Glomerular visceral epithelial cell (primary cell): ENCODE data around the gene ADGRF4.

Experiments
- DNase-seq: peaks from one replicate; pipeline ENCODE4 v3.0.0-alpha.2; 2016; ENCODE audit errors: extremely low spot score

The ADGRF4 gene

GRCh38 chr6:47698342-47698787 lies at the start of gene ADGRF4:
ADGRF4 (plus strand) TSS chr6:47698580; CDS start chr6:47707246, 8,666 bp downstream.
- DNase-seq = peak; percentile 57

GRCh38 chr6:47650553-47651432 lies 47.6 kb upstream of the ADGRF4 start:
- no peak for DNase-seq

GRCh38 chr6:47651505-47651944 lies 46.9 kb upstream of the ADGRF4 start:
- peak; percentile 67 for DNase-seq

- DNase-seq = no peak
These were observed 44.7 kb upstream of the ADGRF4 start for GRCh38 chr6:47653706-47654105.

- no peak for DNase-seq
These were observed 44.1 kb upstream of the ADGRF4 start for GRCh38 chr6:47654255-47654654.

- DNase-seq = peak; percentile 77
These were observed 42.4 kb upstream of the ADGRF4 start for GRCh38 chr6:47655719-47656595.

- no peak for DNase-seq
These were observed 36.4 kb upstream of the ADGRF4 start for GRCh38 chr6:47661960-47662359.

GRCh38 chr6:47663462-47664216 lies 34.7 kb upstream of the ADGRF4 start:
- peak; percentile 13 for DNase-seq

GRCh38 chr6:47665112-47665511 lies 33.3 kb upstream of the ADGRF4 start:
- DNase-seq = no peak

- peak; percentile 74 for DNase-seq
These were observed 28.5 kb upstream of the ADGRF4 start for GRCh38 chr6:47669684-47670513.

GRCh38 chr6:47670851-47671250 lies 27.5 kb upstream of the ADGRF4 start:
- DNase-seq = no peak

- no peak for DNase-seq
These were observed 26.6 kb upstream of the ADGRF4 start for GRCh38 chr6:47671777-47672176.

GRCh38 chr6:47672816-47673215 lies 25.6 kb upstream of the ADGRF4 start:
- DNase-seq = no peak

GRCh38 chr6:47674673-47675072 lies 23.7 kb upstream of the ADGRF4 start:
- no peak for DNase-seq

- no peak for DNase-seq
These were observed 20.8 kb upstream of the ADGRF4 start for GRCh38 chr6:47677381-47678100.

- no peak for DNase-seq
These were observed 19.6 kb upstream of the ADGRF4 start for GRCh38 chr6:47678739-47679138.

- DNase-seq = no peak
These were observed 19.0 kb upstream of the ADGRF4 start for GRCh38 chr6:47679322-47679906.

GRCh38 chr6:47680051-47680450 lies 18.3 kb upstream of the ADGRF4 start:
- DNase-seq = no peak

- DNase-seq = no peak
These were observed 17.7 kb upstream of the ADGRF4 start for GRCh38 chr6:47680724-47681123.
